GM03348 (cell line): Measurements from ENCODE around the gene NBL1.
"Not testable (repeated sequence)": the region's sequence is repeated elsewhere in the genome, so short reads cannot be mapped to it uniquely, and the experiment has no call there.

Experiments
- DNase-seq: peaks from one replicate; pipeline ENCODE4 v3.0.0; 2012; ENCODE audit warnings: low spot score

Gene NBL1

DNA sequence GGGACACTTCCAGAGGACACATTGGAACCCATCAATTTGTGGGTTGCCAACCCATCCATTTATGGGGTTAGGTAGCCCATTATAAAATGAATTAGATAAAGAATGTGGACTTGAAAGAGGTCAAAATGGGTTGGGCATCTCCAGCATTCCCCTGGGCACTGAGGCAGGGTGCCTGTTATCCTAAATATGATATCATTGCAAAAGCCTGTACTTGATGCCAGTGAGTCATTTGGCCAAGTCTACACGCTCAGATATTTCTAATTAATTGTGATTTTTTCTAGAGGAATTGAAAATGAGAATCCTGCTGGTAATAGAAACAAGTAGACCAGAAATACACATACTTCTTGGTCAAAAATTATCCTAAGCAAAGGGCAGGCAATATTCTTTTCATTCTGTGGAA lies 21.9 kb upstream of the NBL1 start:
- peak; percentile 72 for DNase-seq

- no peak for DNase-seq
Measured at GRCh38 chr1:19623523-19623922, 20.6 kb upstream of the NBL1 start.

GRCh38 chr1:19625291-19625937 lies 18.7 kb upstream of the NBL1 start:
- no peak for DNase-seq

DNA sequence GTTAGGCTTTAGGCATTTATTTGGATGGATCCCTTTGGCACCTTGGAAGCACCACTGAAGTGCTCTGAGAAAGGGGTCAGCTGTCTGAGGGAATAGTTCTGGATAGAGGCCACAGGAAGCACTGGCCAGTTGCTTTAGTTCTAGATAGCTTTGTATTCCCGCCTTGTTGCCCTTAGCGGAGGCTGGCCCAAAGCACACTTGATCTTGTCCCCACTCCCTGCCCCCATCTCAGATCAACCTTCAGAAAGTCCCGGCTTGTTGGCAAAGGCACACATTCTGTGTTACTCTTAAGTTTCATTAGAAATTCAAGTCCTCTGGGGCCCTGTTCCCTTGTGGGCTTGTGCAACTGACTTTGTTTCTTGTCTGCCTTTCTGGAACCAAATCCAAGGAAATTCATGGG lies 15.2 kb upstream of the NBL1 start:
- DNase-seq: no peak

DNA sequence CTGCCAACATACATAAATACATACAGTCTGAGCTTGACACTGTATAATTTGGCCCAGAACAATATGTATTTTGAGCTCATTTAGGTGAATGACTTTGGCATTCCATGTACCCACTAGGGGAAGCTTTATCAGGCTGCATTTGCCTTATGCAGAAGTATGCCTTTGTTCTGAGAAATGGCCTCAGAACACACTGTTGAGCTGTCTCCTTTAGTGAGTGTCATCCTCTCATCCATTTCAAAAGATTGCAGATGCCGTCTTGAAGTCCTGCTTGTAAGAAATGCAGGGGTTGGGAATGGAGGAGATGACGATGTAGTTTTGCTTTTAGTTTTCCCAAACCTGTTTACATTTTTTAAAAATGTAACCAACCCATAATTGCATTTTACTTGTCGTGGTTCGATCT lies 14.8 kb upstream of the NBL1 start:
- DNase-seq: no peak

DNA sequence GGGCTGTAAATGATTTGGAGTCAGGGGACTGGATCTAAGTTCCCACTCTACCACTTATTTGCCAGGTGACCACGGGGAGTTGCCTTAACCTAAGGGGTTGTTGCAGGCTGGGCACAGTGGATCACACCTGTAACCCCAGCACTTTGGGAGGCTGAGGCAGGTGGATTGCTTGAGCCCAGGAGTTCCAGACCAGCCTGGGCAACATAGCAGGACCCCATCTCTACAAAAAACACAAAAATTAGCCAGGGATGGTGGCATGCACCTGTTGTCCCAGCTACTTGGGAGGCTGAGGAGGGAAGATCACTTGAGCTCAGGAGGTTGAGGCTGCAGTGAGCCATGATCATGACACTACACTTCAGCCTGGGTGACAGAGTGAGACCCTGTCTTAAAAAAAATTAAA lies 13.9 kb upstream of the NBL1 start:
- not testable (repeated sequence) for DNase-seq

DNA sequence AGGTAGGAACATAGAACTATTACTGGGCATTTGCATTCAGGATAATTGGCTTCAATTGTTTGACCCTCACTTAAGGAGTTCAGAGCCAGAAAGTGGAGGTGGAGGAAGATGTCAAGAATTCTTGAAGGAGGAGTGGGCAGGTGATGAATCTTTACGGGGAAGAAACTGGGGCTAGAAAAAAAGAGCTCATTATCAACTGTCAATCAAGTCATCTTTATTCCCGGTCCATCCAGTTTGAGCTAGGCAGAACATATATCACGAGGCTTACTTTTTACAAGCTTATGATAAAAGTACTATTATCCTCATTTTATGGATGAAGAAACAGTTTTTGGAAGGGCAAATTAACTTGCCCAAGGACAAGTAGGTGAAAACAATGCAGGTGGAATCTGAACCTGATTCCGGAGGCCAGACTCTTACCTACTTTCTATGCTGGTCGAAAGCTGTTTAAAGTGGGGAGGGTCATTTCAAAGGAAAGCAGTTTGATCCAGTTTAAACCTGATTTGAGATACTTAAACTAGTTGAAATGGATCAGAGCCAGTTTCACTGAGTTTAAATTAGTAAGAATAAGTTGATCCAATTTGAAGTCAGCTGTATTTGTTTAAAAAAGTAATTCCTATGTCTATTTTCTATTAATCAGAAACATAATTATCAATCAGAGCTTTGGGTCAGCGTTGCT lies 13.3 kb upstream of the NBL1 start:
- DNase-seq: no peak

GRCh38 chr1:19632211-19632610 lies 11.9 kb upstream of the NBL1 start:
- no peak for DNase-seq

DNA sequence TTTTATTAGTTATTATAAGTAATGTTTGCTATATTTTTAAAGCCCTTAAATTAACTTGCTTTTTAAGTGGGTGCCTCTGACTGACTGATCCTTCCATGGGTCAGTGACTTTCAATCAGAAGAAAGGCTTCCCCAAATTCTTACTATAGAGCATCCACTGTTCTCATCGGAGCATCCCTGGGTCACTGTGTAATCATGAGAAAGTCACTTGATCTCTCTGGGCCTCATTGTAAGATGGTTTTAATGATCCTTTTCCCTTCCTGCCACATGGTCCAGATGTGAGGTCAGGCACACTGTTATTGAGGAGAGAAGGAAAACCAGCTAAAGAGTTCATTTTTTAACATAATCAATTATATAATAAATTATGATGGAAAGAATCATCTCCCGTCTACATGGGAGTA lies 11.0 kb upstream of the NBL1 start:
- DNase-seq: no peak

GRCh38 chr1:19635064-19635463 lies 9.0 kb upstream of the NBL1 start:
- DNase-seq: not testable (repeated sequence)

DNA sequence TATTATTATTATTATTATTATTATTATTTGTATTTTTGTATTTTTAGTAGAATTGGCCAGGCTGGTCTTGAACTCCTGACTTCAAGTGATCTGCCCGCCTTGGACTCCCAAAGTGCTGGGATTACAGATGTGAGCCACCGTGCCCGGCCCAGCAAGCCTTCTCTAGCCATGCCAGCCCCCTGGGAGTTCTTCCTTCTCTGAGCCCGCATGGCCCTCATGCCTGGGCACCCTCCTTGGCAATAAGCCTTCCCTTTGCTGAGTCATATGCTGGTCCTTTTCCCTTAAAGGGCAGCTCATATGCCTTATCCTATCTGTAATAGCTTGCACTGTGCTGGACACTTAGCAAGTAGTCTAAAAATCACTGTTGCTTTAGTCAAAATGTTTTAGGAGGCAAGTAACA lies 8.5 kb upstream of the NBL1 start:
- DNase-seq: peak; percentile 30

DNA sequence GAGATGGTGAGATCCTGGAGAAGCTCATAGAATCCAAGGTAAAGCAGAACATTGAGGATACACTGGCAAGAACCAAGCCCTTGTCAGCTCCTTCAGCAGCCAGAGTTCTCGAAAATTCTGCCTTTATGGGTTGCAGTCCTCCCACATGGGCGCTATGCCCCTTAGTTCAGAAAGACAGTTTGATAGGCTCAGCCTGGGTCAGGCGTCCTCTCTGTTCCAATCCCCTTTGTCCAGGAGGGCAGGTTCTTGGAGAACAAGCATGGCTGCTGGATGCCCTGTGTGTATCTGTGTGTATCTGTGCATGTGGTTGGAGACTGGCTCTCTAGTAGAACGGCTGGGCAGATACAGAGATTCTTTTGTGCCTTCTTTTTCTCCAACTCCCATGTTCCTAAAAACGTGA lies 8.0 kb upstream of the NBL1 start:
- no peak for DNase-seq

- not testable (repeated sequence) for DNase-seq
Measured at GRCh38 chr1:19636749-19637148, 7.4 kb upstream of the NBL1 start.

DNA sequence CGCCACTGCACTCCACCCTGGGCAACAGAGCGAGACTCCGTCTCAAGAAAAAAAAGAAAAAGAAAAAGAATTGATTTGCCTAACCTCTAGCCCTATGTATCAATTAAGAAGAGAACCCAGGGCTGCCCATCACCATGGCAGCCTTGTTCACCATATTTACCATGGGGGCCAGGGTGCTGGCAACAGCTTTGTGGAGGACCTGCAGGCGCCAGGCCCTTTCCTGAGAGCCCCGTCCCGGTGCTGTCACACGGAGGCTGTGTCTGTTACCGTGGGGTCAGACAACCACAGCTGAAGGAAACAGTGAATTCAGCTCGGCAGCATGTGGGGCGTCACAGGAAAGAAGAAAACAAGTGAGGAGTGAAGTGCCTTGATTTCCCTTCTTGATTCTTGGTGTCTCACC lies 6.5 kb upstream of the NBL1 start:
- DNase-seq: no peak

DNA sequence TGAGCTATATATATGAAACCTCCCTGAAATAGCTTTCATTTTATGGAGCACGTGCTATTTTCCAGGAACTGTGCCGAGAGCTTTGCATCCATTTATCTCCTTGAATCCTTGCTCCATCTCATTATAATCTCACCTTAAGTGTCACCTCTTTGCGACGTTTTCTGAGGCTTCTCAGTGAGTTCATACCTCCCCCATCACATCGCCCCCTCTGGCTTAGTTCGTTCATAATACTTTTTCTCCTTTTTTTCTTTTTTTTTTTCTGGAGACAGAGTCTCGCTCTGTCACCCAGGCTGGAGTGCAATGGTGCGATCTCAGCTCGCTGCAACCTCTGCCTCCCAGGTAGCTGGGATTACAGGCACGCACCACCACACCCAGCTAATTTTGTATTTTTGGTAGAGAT lies 4.9 kb upstream of the NBL1 start:
- DNase-seq: not testable (repeated sequence)

GRCh38 chr1:19639999-19640362 lies 4.1 kb upstream of the NBL1 start:
- DNase-seq: peak; percentile 29

- no peak for DNase-seq
Measured at GRCh38 chr1:19640363-19641316, 3.5 kb upstream of the NBL1 start.

DNA sequence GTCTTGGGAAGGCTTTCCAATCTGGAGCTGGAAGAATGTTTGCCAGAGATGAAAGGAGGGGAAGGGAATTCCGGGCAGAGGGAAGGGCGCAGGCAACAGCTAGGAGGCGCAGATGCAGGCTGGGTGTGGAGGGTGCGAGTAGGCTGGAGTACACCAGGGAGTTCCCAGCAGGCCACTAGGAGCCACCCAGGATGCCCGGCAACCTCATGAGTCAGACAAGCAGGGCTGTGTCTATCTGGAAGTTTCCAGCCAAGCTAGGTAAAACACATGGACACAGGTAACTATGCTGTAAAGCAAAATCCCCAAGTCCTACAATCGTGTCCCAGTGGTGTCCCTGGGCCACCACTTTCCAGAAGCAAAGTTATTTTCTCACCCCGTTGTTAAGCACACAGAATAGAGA lies 990 bp upstream of the NBL1 start:
- DNase-seq: peak; percentile 54

GRCh38 chr1:19644395-19644680 lies 227 bp downstream of the NBL1 start:
- DNase-seq: peak; percentile 61

DNA sequence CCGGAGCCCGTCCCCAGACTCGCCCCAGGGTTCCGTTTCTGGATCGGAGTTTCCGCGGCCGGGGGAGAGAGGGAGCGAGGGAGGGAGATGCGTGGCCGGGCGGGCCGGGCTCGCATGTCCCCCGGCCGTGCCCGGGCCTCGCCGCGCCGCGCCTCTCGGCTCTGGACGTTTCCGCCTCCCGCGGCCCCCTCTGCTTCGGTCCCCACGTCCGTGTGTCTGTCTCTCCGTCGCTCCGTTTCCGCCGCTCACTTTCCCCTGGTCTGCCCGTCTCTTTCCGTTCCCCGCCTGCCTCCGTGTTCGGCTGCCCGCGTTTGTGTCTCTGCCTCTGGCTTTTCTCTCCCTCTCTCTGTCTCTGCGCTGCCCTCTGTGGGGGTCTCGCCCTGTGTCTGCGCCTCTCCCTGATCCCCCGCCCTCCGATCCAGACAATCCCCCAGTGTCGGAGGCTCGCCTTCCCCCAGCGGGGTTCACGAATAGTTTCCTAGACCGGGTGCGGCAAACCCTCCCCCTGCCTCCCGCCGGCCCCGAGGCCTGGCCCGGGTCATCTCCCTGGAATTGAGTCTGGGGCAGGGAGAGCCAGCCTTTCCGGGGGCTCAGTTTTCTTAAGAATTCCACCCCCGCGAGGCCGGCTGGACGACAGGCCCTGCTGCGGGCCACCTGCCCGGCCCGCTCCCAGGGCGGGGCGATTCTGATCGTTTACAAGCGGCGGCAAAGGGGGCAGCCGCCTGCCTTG lies 735 bp downstream of the NBL1 start:
- DNase-seq: peak; percentile 69

- DNase-seq: peak; percentile 49
Measured at GRCh38 chr1:19645411-19646251, 1.5 kb downstream of the NBL1 start.
